Activated CD4-positive, alpha-beta memory T cell treated with anti-CD3 and anti-CD28 coated beads, Interleukin-2, amount 10 ng/mL, durations not matched to agents 7 days and 5 days (primary cell): ENCODE measurements around the gene ZDHHC9. TPM values are rescaled to one million over a fixed set of nuclear protein-coding genes. Genes with fewer than 3 reads are reported as not detected.
A peak's percentile ranks its signal among the peaks of the same experiment; 100 is the strongest.

ENCODE experiments used
- CTCF ChIA-PET: fragments of 350-600 bp; sonication (Branson Sonifier 250); formaldehyde crosslinking; loops from one replicate; lab custom pipeline; 2021; ENCODE audit warnings: antibody characterized with exemption, inconsistent platforms; lab: Charles Lee
- POLR2A ChIA-PET: fragments of 350-600 bp; sonication (Branson Sonifier 250); formaldehyde crosslinking; loops from one replicate; lab custom pipeline; 2021; ENCODE audit warnings: antibody characterized with exemption; lab: Charles Lee
- DNase-seq: peaks from one replicate; pipeline ENCODE4 v3.0.0-alpha.2; 2020
- H3K27ac Mint-ChIP-seq: one replicate; pipeline ENCODE4 v1.8.0; 2021; ENCODE audit warnings: mild to moderate bottlenecking, mixed read lengths
- H3K27me3 Mint-ChIP-seq: one replicate; pipeline ENCODE4 v1.8.0; 2021; ENCODE audit warnings: mixed read lengths
- H3K36me3 Mint-ChIP-seq: one replicate; pipeline ENCODE4 v1.8.0; 2021; ENCODE audit warnings: low read depth, mixed read lengths
- H3K4me1 Mint-ChIP-seq: one replicate; pipeline ENCODE4 v1.8.0; 2021; ENCODE audit warnings: mixed read lengths
- H3K4me3 Mint-ChIP-seq: one replicate; pipeline ENCODE4 v1.8.0; 2021; ENCODE audit warnings: mild to moderate bottlenecking, mixed read lengths
- H3K9me3 Mint-ChIP-seq: one replicate; pipeline ENCODE4 v1.8.0; 2021; ENCODE audit warnings: mixed read lengths
- total RNA-seq, 2 experiments: library from RNA; stranded (reverse); gene quantifications; one replicate each; pipeline ENCODE4 v1.2.3, GENCODE V29; 2021

Gene ZDHHC9
- total RNA-seq, 2 experiments from 2014 or later, result 5.8 to 7.5 TPM

- POLR2A ChIA-PET, result interaction anchor here (0.7 to 13.8 kb wide), 5 partner anchors 11 to 113 kb away, joined by 3 to 229 read pairs (median 3); partner anchors contain the start of gene SASH3
- no peaks in the 10 kb centered on the region for H3K27me3 Mint-ChIP-seq
- no peaks in the 10 kb centered on the region for H3K9me3 Mint-ChIP-seq
- H3K4me1 Mint-ChIP-seq, result peaks cover 30% of the 10 kb centered on the region
- no peak overlapping the region for H3K27ac Mint-ChIP-seq
- peaks cover 71% of the 10 kb centered on the region for H3K36me3 Mint-ChIP-seq
- CTCF ChIA-PET, result interaction anchor here (1.2 kb wide), 1 partner anchor 31 kb away, joined by 3 read pairs; no protein-coding TSS in a partner anchor
- no peak overlapping the region for H3K4me3 Mint-ChIP-seq
- DNase-seq, result no peak
Observed at GRCh38 chrX:129791961-129792570, 51.6 kb downstream of the ZDHHC9 start.

GRCh38 chrX:129791336-129791735, 52.4 kb downstream of the ZDHHC9 start:
- Mint-ChIP-seq H3K27me3 (no peaks in the 10 kb centered on the region), H3K36me3 (peaks cover 74% of the 10 kb centered on the region), H3K9me3 (no peaks in the 10 kb centered on the region), H3K4me3 (no peak overlapping the region), H3K27ac (no peak overlapping the region), H3K4me1 (peaks cover 35% of the 10 kb centered on the region)
- ChIA-PET POLR2A (interaction anchor here (1.2 to 20.1 kb wide), 5 partner anchors 2 to 35 kb away, joined by 3 to 229 read pairs (median 11); partner anchors contain the start of gene SASH3), CTCF (no interaction called here)
- no peak for DNase-seq

- peaks cover 76% of the 10 kb centered on the region for H3K36me3 Mint-ChIP-seq
Observed at GRCh38 chrX:129790808-129791207, 52.9 kb downstream of the ZDHHC9 start.

GRCh38 chrX:129790146-129790545, 53.5 kb downstream of the ZDHHC9 start:
- DNase-seq, result no peak
- peak overlapping the region; percentile 35 for H3K27ac Mint-ChIP-seq
- ChIA-PET POLR2A (interaction anchor here (0.7 to 20.1 kb wide), 4 partner anchors 4 to 44 kb away, joined by 4 to 229 read pairs (median 116); partner anchors contain the start of gene SASH3), CTCF (interaction anchor here (0.5 kb wide), 1 partner anchor 52 kb away, joined by 5 read pairs; no protein-coding TSS in a partner anchor)
- H3K4me1 Mint-ChIP-seq, result peaks cover 40% of the 10 kb centered on the region
- no peaks in the 10 kb centered on the region for H3K27me3 Mint-ChIP-seq
- H3K36me3 Mint-ChIP-seq, result peaks cover 76% of the 10 kb centered on the region
- no peak overlapping the region for H3K4me3 Mint-ChIP-seq
- H3K9me3 Mint-ChIP-seq, result no peaks in the 10 kb centered on the region

More at GRCh38 chrX:129790808-129791207, 52.9 kb downstream of the ZDHHC9 start:
- no peaks in the 10 kb centered on the region for H3K9me3 Mint-ChIP-seq
- DNase-seq, result no peak
- CTCF ChIA-PET, result no interaction called here
- peaks cover 37% of the 10 kb centered on the region for H3K4me1 Mint-ChIP-seq
- H3K27me3 Mint-ChIP-seq, result no peaks in the 10 kb centered on the region
- no peak overlapping the region for H3K4me3 Mint-ChIP-seq
- POLR2A ChIA-PET, result interaction anchor here (1.2 to 20.1 kb wide), 5 partner anchors 3 to 34 kb away, joined by 3 to 229 read pairs (median 11); partner anchors contain the start of gene SASH3
- H3K27ac Mint-ChIP-seq, result no peak overlapping the region

GRCh38 chrX:129788527-129788926, 55.2 kb downstream of the ZDHHC9 start:
- ChIA-PET POLR2A (interaction anchor here (1.0 to 20.1 kb wide), 3 partner anchors 5 to 19 kb away, joined by 3 to 229 read pairs (median 229); partner anchors contain the start of gene SASH3), CTCF (interaction anchor here (1.0 kb wide), 1 partner anchor 181 kb away, joined by 4 read pairs; no protein-coding TSS in a partner anchor)
- Mint-ChIP-seq H3K9me3 (no peaks in the 10 kb centered on the region), H3K4me3 (no peak overlapping the region), H3K27me3 (no peaks in the 10 kb centered on the region), H3K27ac (no peak overlapping the region), H3K4me1 (peaks cover 48% of the 10 kb centered on the region), H3K36me3 (peaks cover 77% of the 10 kb centered on the region)
- no peak for DNase-seq

GRCh38 chrX:129787336-129788055, 56.2 kb downstream of the ZDHHC9 start:
- Mint-ChIP-seq H3K27ac (peak overlapping the region; percentile 66), H3K9me3 (no peaks in the 10 kb centered on the region), H3K4me1 (peaks cover 54% of the 10 kb centered on the region), H3K4me3 (peak overlapping the region; percentile 6), H3K36me3 (peaks cover 78% of the 10 kb centered on the region), H3K27me3 (no peaks in the 10 kb centered on the region)
- CTCF ChIA-PET, result interaction anchor here (0.6 to 1.6 kb wide), 5 partner anchors 14 to 180 kb away, joined by 3 to 5 read pairs (median 4); no protein-coding TSS in a partner anchor
- POLR2A ChIA-PET, result interaction anchor here (0.6 to 20.1 kb wide), 6 partner anchors 6 to 30 kb away, joined by 3 to 229 read pairs (median 8); partner anchors contain the start of gene SASH3
- no peak for DNase-seq

- no peak for DNase-seq
- Mint-ChIP-seq H3K27me3 (no peaks in the 10 kb centered on the region), H3K4me3 (peak overlapping the region; percentile 68), H3K9me3 (no peaks in the 10 kb centered on the region), H3K4me1 (peaks cover 54% of the 10 kb centered on the region), H3K36me3 (peaks cover 80% of the 10 kb centered on the region), H3K27ac (peak overlapping the region; percentile 75)
- POLR2A ChIA-PET, result interaction anchor here (1.6 to 20.1 kb wide), 3 partner anchors 7 to 27 kb away, joined by 7 to 229 read pairs (median 9); no protein-coding TSS in a partner anchor
- CTCF ChIA-PET, result interaction anchor here (0.7 to 1.6 kb wide), 2 partner anchors 37 to 59 kb away, joined by 3 to 5 read pairs; no protein-coding TSS in a partner anchor
Observed at GRCh38 chrX:129786210-129786651, 57.5 kb downstream of the ZDHHC9 start.

GRCh38 chrX:129785160-129785947, 58.3 kb downstream of the ZDHHC9 start:
- H3K9me3 Mint-ChIP-seq, result no peaks in the 10 kb centered on the region
- DNase-seq, result no peak
- no peaks in the 10 kb centered on the region for H3K27me3 Mint-ChIP-seq
- ChIA-PET CTCF (interaction anchor here (0.7 kb wide), 1 partner anchor 29 kb away, joined by 3 read pairs; no protein-coding TSS in a partner anchor), POLR2A (interaction anchor here (0.7 to 20.1 kb wide), 5 partner anchors 8 to 32 kb away, joined by 4 to 229 read pairs (median 82); no protein-coding TSS in a partner anchor)
- H3K4me1 Mint-ChIP-seq, result peaks cover 51% of the 10 kb centered on the region
- peak overlapping the region; percentile 68 for H3K4me3 Mint-ChIP-seq
- peaks cover 80% of the 10 kb centered on the region for H3K36me3 Mint-ChIP-seq
- H3K27ac Mint-ChIP-seq, result peak overlapping the region; percentile 75

GRCh38 chrX:129784371-129784770, 59.3 kb downstream of the ZDHHC9 start:
- no peak for DNase-seq
- POLR2A ChIA-PET, result interaction anchor here (5.3 to 20.1 kb wide), 5 partner anchors 9 to 47 kb away, joined by 47 to 354 read pairs (median 202); partner anchors contain the start of gene XPNPEP2
- peak overlapping the region; percentile 67 for H3K27ac Mint-ChIP-seq
- H3K4me3 Mint-ChIP-seq, result peak overlapping the region; percentile 81
- H3K9me3 Mint-ChIP-seq, result no peaks in the 10 kb centered on the region
- H3K4me1 Mint-ChIP-seq, result peaks cover 51% of the 10 kb centered on the region
- H3K36me3 Mint-ChIP-seq, result peaks cover 83% of the 10 kb centered on the region
- CTCF ChIA-PET, result interaction anchor here (0.7 to 5.6 kb wide), 4 partner anchors 11 to 28 kb away, joined by 3 to 38 read pairs (median 20); no protein-coding TSS in a partner anchor
- H3K27me3 Mint-ChIP-seq, result no peaks in the 10 kb centered on the region

GRCh38 chrX:129783291-129783713, 60.4 kb downstream of the ZDHHC9 start:
- Mint-ChIP-seq H3K27ac (peak overlapping the region; percentile 67), H3K4me1 (peaks cover 57% of the 10 kb centered on the region), H3K4me3 (peak overlapping the region; percentile 81), H3K9me3 (no peaks in the 10 kb centered on the region), H3K36me3 (peaks cover 80% of the 10 kb centered on the region), H3K27me3 (no peaks in the 10 kb centered on the region)
- POLR2A ChIA-PET, result interaction anchor here (0.8 to 20.1 kb wide), 9 partner anchors 10 to 123 kb away, joined by 3 to 354 read pairs (median 47); partner anchors contain the start of genes UTP14A and XPNPEP2
- DNase-seq, result no peak
- CTCF ChIA-PET, result interaction anchor here (1.1 to 5.6 kb wide), 9 partner anchors 10 to 146 kb away, joined by 3 to 38 read pairs (median 6); no protein-coding TSS in a partner anchor

GRCh38 chrX:129782706-129783105, 61.0 kb downstream of the ZDHHC9 start:
- POLR2A ChIA-PET, result interaction anchor here (1.3 to 20.1 kb wide), 9 partner anchors 11 to 123 kb away, joined by 4 to 354 read pairs (median 47); partner anchors contain the start of genes UTP14A and XPNPEP2
- peak overlapping the region; percentile 81 for H3K4me3 Mint-ChIP-seq
- no peak for DNase-seq
- no peaks in the 10 kb centered on the region for H3K9me3 Mint-ChIP-seq
- CTCF ChIA-PET, result interaction anchor here (1.1 to 5.6 kb wide), 10 partner anchors 9 to 145 kb away, joined by 3 to 38 read pairs (median 6); no protein-coding TSS in a partner anchor
- peaks cover 62% of the 10 kb centered on the region for H3K4me1 Mint-ChIP-seq
- no peaks in the 10 kb centered on the region for H3K27me3 Mint-ChIP-seq
- peak overlapping the region; percentile 92 for H3K27ac Mint-ChIP-seq
- peaks cover 78% of the 10 kb centered on the region for H3K36me3 Mint-ChIP-seq
